Fibroblast of villous mesenchyme (primary cell): ENCODE measurements around the gene NFIX. TPM values are rescaled to one million over a fixed set of nuclear protein-coding genes. Genes with fewer than 3 reads are reported as not detected.

Experiments used
- DNase-seq: peaks from one replicate; pipeline ENCODE4 v3.0.0-alpha.2; 2010; ENCODE audit warnings: low read depth
- H3K4me3 ChIP-seq: 2 replicates; pipeline ENCODE4 v1.5.1; 2011; ENCODE audit warnings: low read depth, mild to moderate bottlenecking, low read length
- CTCF ChIP-seq: IDR thresholded peaks from 2 replicates; pipeline ENCODE4 v1.5.1; 2012; ENCODE audit warnings: low read depth, mild to moderate bottlenecking, low read length; ENCODE audit not compliant: insufficient read depth
- total RNA-seq: library from RNA; depleted of rRNA; stranded (reverse); fragments of >200 nt; gene quantifications from 2 replicates; pipeline ENCODE4 v1.2.3, GENCODE V29; 2012

NFIX gene
- total RNA-seq, 1 donor = 30.2 TPM

GRCh38 chr19:13064092-13064489 lies 68.8 kb downstream of the NFIX start:
- no peak for TF ChIP-seq CTCF

GRCh38 chr19:13066226-13066625 lies 71.0 kb downstream of the NFIX start:
- no peak for TF ChIP-seq CTCF

More at GRCh38 chr19:13064092-13064489, 68.8 kb downstream of the NFIX start:
- DNase-seq = no peak
- H3K4me3 ChIP-seq = no peak overlapping the region

GRCh38 chr19:13066933-13067807 lies 71.9 kb downstream of the NFIX start:
- no peak for DNase-seq
- H3K4me3 ChIP-seq = no peak overlapping the region
- TF ChIP-seq CTCF = no peak

More at GRCh38 chr19:13066226-13066625, 71.0 kb downstream of the NFIX start:
- no peak for DNase-seq
- H3K4me3 ChIP-seq = no peak overlapping the region

GRCh38 chr19:13068085-13068846 lies 73.0 kb downstream of the NFIX start:
- no peak overlapping the region for H3K4me3 ChIP-seq
- TF ChIP-seq CTCF = no peak
- no peak for DNase-seq

GRCh38 chr19:13069415-13070359 lies 74.4 kb downstream of the NFIX start:
- TF ChIP-seq CTCF = no peak
- H3K4me3 ChIP-seq = no peak overlapping the region
- no peak for DNase-seq
